GM18517 (cell line): ENCODE data around the gene CENPF.
"Not testable (repeated sequence)": the region's sequence is repeated elsewhere in the genome, so short reads cannot be mapped to it uniquely, and the experiment has no call there.

ENCODE experiments used
- ATAC-seq: cut with Tn5 transposase; IDR thresholded peaks from one replicate; pipeline ENCODE4 v1.9.1; 2021; ENCODE audit warnings: mild to moderate bottlenecking, moderate library complexity; ENCODE audit not compliant: unreplicated experiment

The CENPF gene

DNA sequence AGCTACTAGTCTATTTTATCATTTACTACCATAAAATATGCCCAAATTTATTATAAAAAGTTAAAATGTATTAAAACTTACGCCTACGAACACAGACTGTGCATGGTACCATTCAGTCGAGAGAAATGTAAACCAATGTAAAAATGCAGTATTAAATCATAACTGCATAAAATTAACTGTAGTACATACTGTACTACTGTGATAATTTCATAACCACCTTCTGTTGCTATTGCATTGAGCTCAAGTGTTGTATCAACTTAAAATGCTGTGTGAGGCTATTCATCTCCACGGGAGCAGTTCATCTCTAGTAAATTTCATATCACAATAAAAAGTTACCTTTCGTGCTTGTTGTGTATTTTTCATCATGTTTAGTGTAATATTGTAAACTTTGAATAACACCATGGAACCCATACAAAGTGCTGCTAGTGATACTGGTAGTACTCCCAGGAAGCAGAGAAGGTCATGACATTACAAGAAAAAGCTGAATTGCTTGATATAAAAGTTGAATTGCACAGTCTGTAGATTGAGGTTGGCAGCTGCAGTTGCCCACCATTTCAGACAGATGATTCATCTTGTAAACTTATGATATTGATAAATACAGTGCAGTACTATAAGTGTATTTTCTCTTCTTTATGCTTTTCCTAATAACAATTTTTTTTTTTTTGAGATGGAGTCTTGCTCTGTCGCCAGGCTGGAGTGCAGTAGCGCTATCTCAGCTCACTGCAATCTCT lies 19.0 kb upstream of the CENPF start:
- no peak for ATAC-seq

DNA sequence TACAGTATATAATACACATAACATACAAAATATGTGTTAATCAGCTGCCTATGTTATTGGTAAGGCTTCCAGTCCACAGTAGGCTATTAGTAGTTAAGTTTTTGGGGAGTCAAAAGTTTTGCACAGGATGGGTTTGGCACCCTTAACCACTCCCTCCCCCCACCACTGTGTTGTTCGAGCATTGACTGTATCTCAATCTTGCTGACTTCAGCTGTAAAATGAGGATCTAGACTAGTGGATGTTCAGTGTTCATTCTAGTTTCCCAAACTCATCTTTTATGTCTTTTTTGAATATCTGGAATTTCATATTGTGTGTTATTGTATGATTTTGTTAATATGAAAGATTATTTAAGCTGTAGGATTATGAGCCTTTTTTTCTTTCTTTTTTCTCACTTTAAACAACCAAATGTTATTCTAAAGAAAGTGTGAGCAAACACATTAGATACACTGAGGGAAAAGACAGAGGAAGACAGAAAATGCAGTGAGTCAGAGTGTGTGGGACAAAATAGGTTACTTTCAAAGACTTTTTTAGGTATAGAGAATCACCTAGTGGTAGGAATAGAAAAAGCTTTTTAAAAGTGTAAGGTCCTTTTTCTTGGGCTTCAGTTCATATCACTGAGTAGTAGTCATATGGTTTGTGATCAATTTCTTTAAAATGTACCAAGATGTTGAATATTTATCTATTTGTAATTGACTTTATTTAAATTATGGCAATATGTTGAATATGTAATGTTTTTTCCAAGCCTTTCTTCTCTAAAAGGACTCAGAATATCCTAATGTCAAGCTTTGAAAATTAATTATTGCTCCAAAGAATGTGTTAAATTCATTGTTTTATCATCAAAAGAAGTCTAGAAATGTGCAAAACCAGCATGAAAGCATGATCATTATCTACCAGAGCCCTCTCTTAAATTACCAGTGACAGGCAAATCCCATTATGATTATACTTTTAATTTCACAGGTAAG lies 17.9 kb upstream of the CENPF start:
- peak; percentile 81 for ATAC-seq

DNA sequence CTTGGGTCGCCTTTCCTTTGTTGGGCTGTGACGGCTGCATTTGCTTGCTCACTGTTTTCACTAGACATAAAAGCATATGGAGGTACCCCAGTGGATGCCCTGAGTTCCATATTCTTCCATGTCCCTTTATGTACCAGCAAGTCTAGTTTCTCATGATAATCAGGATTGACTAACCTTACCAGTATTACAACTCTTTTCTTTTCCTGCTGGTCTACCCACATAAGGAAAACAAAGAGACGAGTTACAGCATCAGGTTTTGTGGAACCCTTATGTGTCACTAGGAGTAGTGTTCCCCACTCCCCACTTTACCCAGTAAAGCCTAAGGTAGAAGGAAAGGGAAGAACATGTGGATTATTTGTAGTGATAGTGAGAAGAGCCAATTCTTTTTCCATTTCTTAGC lies 16.4 kb upstream of the CENPF start:
- ATAC-seq, result no peak

DNA sequence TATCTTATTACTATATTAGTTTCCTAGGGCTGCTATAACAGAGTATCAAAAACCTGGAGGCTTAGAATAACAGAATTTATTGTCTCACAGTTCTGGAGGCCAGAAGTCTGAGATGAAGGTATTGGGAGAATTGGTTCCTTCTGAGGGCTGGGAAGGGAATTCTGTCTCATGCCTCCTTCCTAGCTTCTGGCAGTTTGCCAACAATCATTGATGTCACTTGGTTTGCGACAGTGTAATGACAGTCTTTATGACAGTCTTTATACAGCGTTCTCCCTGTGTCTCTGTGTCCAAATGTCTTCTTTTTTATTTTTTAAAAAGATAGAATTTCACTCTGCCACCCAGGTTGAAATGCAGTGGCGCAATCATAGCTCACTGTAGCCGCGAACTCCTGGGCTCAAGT lies 15.8 kb upstream of the CENPF start:
- no peak for ATAC-seq

DNA sequence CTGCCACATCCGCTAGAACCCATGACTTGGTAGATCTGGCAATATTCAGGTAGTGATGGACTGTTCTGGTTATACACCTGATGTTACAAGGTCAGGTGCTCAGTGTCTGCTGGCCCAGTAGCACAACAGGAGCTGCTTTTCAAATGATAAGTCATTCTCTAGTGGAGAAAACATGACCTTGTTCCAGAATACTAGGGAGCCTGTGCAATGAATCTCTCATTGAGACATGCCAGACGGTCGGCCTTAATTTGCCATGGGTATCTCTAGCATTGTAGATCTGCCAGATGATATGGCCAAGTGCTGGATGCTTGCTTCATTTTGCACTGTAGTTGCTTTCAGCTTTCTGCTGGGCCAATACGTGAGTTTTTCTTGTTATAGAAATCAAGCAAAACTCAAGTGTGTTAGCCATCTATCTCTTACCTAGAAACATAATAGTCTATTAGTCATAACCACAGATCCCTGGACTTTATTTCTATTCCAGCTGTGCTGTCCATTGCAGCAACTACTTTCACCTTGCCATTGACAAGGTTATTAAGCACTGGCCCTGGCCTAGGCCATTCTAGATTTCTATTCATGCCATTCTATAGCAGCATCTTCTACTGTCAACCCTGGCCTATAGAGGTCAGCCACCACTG lies 13.9 kb upstream of the CENPF start:
- no peak for ATAC-seq

DNA sequence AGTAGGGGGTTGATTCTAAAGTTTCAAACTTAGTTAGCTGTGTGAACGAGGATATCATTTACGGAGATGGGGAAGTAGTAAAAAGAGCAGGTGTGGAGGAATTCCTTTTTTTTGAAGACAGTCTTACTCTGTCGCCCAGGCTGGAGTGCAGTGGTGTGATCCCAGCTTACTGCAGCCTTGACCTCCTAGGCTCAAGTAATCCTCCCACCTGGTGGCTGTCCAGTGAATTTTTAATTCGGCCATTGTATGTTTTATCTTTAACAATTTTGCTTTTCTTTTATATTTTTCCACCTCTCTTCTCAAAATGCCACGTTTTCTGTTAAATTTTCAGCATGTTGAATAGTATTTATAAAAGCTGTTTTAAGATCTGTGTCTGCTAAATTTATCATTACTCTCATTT lies 12.3 kb upstream of the CENPF start:
- ATAC-seq, result no peak

DNA sequence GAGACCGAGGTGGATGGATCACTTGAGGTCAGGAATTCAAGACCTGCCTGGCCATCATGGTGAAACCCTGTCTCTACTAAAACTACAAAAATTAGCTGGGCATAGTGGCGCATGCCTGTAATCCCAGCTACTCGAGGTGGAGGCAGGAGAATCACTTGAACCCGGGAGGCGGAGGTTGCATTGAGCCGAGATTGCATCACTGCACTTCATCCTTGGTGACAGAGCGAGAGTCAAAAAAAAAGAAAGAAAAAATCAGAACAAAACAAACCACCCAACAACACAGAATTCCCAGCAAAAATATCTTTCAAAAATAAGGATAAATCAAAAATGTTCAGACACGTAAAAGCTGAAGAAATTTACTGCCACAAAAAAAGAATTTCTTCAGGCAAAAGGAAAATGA lies 11.1 kb upstream of the CENPF start:
- not testable (repeated sequence) for ATAC-seq

DNA sequence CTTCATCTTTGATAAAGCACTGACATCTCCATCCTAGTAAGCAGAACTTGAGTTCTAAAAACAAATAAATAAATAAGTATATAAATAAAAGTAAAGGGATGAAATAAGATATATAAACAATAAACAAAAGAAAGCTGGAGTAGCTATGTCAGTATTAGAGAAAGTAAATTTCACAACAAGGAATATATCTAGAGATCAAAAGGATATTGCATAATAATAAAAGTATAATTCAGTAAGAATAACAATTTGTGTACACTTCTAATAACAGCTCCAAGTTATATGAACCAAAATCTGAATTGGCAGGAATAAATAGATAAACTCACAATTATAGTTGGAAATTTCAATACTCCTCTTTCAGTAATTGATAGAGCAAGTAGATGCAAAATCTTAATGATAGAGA lies 9.8 kb upstream of the CENPF start:
- ATAC-seq, result no peak

DNA sequence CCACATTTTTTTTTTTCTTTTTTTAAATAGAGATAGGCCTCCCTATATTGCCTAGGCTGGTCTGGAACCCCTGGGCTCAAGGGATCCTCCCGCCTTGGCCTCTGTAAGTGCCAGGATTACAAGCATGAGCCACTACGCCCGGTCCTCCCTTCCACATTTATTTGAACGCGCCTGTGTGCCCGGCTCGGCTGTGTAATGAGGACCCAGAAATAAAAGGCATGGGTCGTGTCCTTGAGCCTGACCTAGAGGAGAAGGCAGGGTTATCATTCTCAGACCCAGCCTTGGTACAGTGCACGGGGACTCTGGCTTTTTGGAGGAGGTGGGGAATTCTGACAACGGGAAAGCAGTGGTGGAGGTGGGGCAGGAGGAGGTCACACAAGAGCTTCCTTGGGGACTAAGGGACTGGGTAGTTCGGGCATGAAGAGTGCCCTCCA lies 841 bp downstream of the CENPF start:
- no peak for ATAC-seq

DNA sequence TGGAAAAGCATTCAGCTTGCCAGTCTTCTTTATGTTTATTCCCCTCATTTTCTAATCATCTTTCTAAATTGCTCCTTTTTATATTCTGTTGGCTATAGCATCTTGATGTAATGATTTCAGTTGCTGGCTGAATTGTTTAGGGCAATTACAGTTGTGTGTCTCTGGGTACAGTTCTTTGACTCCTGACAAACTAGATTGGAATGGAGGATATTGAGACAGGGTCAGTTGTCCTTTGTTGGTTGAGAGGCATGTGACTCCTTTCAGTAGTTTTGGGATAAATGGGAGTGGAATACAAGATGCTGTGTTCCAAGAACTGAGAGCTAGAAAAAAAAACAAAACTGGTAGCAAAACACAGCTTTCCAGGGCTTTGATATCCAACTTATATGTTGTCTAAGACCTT lies 1.5 kb downstream of the CENPF start:
- ATAC-seq, result no peak

DNA sequence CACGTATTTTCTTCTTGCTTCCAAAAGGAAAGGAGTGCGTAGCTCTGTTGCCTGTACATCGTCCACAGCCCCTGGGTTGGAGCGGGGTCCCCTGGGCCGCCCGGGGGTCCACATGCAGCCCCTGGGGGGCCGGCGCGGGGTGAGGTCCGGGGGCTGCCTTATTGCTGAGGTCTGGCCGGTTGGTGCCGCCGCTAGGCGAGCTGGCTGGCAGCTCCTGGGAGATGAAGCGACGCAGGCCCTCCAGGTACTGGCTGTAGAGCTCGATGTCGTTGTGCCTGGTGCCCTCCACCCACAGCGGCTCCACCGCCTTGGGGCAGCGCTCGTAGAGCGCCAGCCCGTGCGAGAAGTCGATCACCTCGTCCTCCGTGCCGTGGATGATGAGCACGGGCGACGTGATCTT lies 2.5 kb downstream of the CENPF start:
- not testable (repeated sequence) for ATAC-seq

DNA sequence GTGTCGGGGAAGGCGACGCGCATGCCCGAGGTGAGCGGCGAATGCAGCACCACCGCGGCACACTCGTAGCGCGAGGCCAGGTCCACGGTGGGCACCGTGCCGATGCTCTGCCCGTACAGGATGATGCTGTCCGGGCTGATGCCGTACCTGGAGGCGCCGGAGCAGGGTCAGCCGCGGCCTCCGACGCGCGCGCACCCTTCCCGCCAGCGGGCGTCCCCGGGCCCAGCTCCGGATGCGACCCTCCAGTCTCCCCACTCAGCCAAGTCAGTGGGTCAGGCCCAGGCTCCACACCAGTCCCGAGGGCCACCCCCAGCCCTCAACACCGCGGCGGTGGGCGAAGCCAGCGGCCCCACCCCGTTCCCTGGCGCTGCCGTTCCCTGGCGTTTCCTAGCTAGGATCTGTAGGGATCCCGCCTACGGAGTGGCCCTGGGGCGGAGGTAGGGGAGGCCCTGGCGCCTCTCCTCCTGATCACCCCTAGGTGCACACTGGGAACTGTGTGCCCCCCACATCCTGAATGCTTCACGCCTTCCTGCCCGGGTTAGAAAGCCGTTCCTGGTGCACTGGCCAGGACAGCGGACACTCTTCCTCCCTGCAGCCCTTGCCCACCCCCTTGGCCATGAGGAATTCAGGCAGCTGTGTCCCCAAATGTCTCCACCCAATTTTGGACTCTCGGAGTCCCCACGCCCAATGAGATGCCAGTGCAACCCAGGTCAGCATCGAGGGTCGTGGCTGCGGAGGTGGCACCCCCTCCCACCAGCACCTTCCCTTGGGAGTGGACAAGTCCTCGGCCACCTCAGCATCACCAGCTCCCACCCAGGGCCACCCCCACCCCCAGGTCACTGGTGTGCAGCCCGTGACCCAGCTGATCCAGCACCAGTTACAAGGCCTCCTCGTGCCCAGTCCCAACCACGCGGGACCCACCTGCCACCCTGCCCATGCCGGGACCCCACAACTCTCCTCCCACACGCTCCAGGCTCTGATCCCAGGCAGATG lies 3.2 kb downstream of the CENPF start:
- not testable (repeated sequence) for ATAC-seq

DNA sequence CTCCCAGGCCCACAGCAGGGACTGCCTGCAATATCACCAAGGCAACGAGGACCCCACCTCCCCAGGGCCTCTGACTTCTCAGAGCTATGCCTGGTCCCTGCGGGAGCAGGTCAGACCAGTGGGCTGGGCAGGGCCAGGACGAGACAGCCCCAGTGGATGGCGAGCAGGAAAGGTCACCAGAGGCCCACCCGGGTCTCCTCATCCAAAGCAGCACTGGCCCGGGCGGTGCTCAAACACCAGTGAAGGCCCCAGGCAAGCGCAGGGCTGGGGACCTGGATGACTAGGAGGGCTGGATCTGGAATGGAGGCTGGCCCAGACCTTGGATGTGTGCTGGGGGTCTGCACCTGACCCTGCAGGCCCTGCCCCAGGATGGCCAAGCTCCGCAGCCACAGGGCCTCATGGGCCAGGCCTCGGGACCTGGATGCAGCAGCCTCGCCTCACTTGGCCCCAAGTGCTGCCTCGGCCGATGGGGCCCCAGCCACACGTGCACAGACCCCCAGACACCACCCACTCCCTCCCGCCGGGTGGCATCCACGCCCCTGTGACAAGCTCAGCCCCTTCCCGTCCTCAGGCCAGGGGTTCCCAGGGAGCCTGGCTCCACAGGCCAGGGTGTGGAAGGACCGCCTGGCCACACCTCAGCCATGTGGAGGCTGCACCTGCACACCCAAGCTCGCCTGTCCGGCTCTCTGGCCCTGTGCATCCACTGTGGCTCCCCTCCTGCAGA lies 4.7 kb downstream of the CENPF start:
- not testable (repeated sequence) for ATAC-seq

DNA sequence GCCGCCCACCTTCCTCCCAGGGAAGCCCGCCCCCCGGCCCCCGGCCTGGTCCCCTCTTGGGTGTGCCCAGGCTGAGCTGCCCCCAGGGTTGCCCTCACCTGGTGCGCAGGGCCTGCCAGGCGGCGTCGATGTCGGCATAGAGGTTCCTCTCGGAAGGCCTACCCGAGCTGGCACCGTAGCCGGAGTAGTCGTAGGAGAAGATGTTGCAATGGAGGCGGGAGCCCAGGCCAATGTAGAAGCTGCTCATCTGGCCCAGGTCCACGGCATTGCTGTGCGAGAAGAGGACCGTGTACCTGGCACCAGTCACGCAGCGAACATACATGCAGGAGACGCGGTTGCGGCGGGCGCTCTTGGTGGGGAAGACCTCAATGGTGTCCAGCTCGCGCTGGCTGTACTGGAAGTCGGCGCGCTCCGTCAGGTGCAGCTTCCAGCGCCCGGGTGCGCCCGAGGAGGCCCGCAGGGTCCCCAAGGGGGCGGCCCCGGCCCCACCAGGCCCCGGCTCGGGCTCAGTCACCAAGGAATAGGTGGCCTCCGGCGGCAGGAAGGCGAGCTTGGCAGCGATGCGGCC lies 5.3 kb downstream of the CENPF start:
- not testable (repeated sequence) for ATAC-seq

DNA sequence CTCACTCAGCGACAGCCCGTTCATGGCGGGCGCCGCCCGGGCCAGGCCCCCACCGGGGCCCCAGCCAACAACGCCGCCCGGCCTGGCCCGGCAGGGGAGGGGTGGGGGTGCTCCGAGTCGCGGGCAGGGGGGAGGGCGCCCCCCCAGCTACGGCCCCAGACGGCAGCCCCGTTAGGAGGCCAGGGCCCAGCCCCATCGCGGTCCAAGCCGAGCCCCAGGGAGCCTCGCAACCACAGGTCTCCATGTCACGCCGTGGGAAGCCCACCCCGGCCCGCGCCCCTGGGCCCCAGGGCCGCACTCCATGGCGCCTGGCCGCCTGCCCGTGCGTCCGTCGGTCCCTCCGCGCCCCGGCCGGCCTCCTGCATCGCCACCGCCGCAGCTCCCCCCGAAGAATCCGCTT lies 5.8 kb downstream of the CENPF start:
- not testable (repeated sequence) for ATAC-seq

DNA sequence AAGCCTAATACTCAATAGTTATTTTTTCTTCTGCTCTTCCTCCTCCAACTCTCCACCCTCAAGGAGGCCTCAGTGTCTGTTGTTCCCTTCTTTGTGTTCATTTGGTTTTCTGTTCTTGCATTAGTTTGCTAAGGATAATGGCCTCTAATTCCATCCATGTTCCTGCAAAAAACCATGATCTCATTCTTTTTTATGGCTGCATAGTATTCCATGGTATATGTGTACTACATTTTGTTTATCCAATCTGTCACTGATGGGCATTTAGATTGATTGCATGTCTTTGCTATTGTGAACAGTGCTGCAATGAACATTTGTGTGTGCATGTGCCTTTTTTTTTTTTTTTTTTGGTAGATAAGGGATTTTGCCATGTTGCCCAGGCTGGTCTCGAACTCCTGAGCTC lies 6.7 kb downstream of the CENPF start:
- ATAC-seq, result no peak

DNA sequence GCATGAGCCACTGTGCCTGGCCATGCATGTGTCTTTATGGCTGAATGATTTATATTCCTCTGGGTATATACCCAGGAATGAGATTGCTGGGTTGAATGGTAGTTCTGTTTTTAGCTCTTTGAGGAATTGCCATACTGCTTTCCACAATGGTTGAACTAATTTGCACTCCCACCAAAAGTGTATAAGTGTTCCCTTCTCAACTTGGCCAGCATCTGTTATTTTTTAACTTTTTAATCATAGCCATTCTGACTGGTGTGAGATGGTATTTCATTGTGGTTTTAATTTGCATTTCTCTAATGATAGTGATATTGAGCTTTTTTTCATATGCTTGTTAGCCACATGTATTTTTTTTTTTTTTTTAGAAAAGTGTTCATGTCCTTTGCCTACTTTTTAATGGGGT lies 7.1 kb downstream of the CENPF start:
- ATAC-seq, result not testable (repeated sequence)

DNA sequence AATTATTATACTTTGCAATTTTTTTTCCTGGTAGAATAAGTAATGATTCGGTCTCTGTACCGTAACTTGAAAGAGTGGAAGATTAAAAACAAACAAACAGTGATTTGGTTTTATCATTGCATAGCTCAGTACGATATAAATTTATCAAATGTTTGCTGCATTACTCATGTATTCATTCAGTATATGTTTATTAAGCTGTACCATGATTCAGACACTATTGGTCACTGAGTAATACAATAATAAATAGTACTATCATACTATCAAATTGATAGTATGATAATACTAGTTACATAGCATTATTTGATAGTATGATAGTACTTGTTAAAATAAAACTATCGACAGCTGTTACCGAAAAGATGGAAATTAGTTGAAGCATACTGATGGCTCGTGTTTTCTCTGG lies 12.1 kb downstream of the CENPF start:
- no peak for ATAC-seq

DNA sequence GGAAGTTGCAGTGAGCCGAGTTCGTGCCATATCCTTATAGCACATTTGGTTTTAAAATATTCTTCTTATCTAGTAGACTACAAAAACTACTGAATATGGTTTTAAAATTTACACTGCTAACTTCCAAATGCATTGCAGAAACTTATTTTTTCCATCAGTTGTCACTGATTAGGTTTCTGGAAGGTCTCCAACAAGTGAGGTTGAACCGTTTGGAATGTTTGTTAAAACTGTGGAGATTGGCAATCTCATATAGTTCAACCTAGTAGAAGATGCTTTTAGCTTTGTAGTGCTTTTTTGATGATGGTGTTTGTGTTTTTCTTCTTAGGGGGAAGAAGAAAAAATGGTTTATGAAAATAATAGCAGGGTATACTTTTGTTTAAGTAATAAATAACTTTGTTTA lies 12.9 kb downstream of the CENPF start:
- no peak for ATAC-seq
